Natural killer cell (primary cell): ENCODE measurements around the gene MYH10. TPM values are rescaled to one million over a fixed set of nuclear protein-coding genes. Genes with fewer than 3 reads are reported as not detected.

Source experiments
- ATAC-seq, 3 donors: fragments of 150-1000 bp in 2 of 3; fragments of 200-7000 bp in 1 of 3; cut with Tn5 transposase; 1 replicate in 1 of 3; 2 replicates in 2 of 3; pipeline ENCODE4 v1.10.0; 2021; ENCODE audit warnings: mild to moderate bottlenecking in 2 of 3, moderate library complexity in 2 of 3
- DNase-seq, 2 donors: peaks; one replicate each; pipeline versions ENCODE4 v3.0.0 to v3.0.0-alpha.2; 2013 to 2021; ENCODE audit warnings: mixed read lengths in 1 of 2
- H3K27ac ChIP-seq: one replicate; pipeline ENCODE4 v1.5.1; 2013; ENCODE audit warnings: mild to moderate bottlenecking, low read length
- H3K27me3 ChIP-seq: one replicate; pipeline ENCODE4 v1.6.1; 2013; ENCODE audit warnings: low read length; ENCODE audit not compliant: control insufficient read depth, insufficient read depth
- H3K36me3 ChIP-seq: one replicate; pipeline ENCODE4 v1.6.1; 2013; ENCODE audit warnings: low read length; ENCODE audit not compliant: control insufficient read depth, insufficient read depth
- H3K4me1 ChIP-seq: one replicate; pipeline ENCODE4 v1.6.1; 2013; ENCODE audit warnings: low read length; ENCODE audit not compliant: control insufficient read depth, insufficient read depth
- H3K4me3 ChIP-seq: one replicate; pipeline ENCODE4 v1.5.1; 2013; ENCODE audit warnings: low read length
- H3K9me3 ChIP-seq: one replicate; pipeline ENCODE4 v1.6.1; 2013; ENCODE audit warnings: low read length; ENCODE audit not compliant: control insufficient read depth, insufficient read depth
- H3K27ac Mint-ChIP-seq, 2 donors: one replicate each; pipeline ENCODE4 v1.8.0; 2022; ENCODE audit warnings: mild to moderate bottlenecking in 2 of 2, mixed read lengths in 2 of 2, moderate library complexity in 1 of 2
- H3K27me3 Mint-ChIP-seq, 2 donors: one replicate each; pipeline ENCODE4 v1.8.0; 2022; ENCODE audit warnings: low read depth in 2 of 2, mixed read lengths in 2 of 2
- H3K36me3 Mint-ChIP-seq: one replicate; pipeline ENCODE4 v1.8.0; 2022; ENCODE audit warnings: mixed read lengths
- H3K4me1 Mint-ChIP-seq, 2 donors: one replicate each; pipeline ENCODE4 v1.8.0; 2022; ENCODE audit warnings: mixed read lengths in 2 of 2
- H3K4me3 Mint-ChIP-seq: one replicate; pipeline ENCODE4 v1.8.0; 2022; ENCODE audit warnings: mild to moderate bottlenecking, moderate library complexity, mixed read lengths
- H3K9me3 Mint-ChIP-seq, 2 donors: one replicate each; pipeline ENCODE4 v1.8.0; 2022; ENCODE audit warnings: mixed read lengths in 2 of 2
- CTCF ChIP-seq: fragments of 200-600 bp; IDR thresholded peaks from one replicate; pipeline ENCODE4 v1.8.0; 2022; ENCODE audit warnings: antibody characterized with exemption
- WGBS: methylation state at CpG from one replicate; pipeline ENCODE4 v1.1.7; 2013; ENCODE audit warnings: missing lambda C conversion rate; ENCODE audit not compliant: insufficient coverage; 5-methylcytosine and 5-hydroxymethylcytosine counted together
- intact Hi-C: fragments of 100-400 bp; cut with micrococcal nuclease; formaldehyde crosslinking; loops from one replicate; pipeline ENCODE4 v1.14.2; 2022
- total RNA-seq, 4 donors: library from RNA; stranded (reverse); fragments of 120-200 nt in 1 of 4; gene quantifications; one replicate each; pipeline versions ENCODE4 v1.2.3 to v1.2.4, GENCODE V29; 2013 to 2022

Gene MYH10
- total RNA-seq, 3 donors from 2014 or later (not counting 1 experiment from before 2014, with no cell fraction given) = 0.28 to 1.5 (median 1.0) TPM

- no peak for DNase-seq
- H3K4me3 Mint-ChIP-seq = no peak overlapping the region
- Histone ChIP-seq H3K4me3 (no peak overlapping the region), H3K4me1 (no peaks in the 10 kb centered on the region), H3K36me3 (no peaks in the 10 kb centered on the region), H3K27ac (no peak overlapping the region), H3K9me3 (no peaks in the 10 kb centered on the region), H3K27me3 (no peaks in the 10 kb centered on the region)
- no peaks in the 10 kb centered on the region for H3K27me3 Mint-ChIP-seq
- no peak overlapping the region for H3K27ac Mint-ChIP-seq
- no peak for TF ChIP-seq CTCF
- intact Hi-C loops = no loop called here
- H3K9me3 Mint-ChIP-seq = no peaks in the 10 kb centered on the region
- H3K36me3 Mint-ChIP-seq = no peaks in the 10 kb centered on the region
- WGBS = 83% methylated on average over 1 of the region's 2 CpGs
- no peak for ATAC-seq
- H3K4me1 Mint-ChIP-seq = no peaks in the 10 kb centered on the region
Measured at GRCh38 chr17:8518850-8519249, 111.7 kb downstream of the MYH10 start.

DNA sequence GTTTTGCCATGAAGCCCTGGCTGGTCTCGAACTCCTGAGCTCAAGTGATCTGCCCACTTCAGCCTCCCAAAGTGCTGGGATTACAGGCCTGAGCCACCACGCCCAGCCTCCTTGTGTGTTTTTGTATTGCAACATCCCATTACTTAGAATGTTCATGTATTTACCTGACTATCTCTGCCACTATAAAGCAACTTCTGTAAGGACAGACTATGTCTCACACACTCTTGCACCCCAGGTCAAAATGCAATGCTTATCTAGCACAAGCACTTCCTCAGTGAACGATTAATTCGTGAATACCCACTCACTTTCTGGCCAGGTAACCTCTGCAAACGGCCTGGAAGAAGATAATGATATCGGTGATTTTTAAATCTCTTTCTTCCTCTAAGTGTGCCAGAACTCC, 112.2 kb downstream of the MYH10 start:
- no peak overlapping the region for H3K4me3 Mint-ChIP-seq
- DNase-seq = no peak
- H3K9me3 ChIP-seq = no peaks in the 10 kb centered on the region
- H3K27me3 Mint-ChIP-seq = no peaks in the 10 kb centered on the region
- intact Hi-C loops = no loop called here
- TF ChIP-seq CTCF = no peak
- H3K4me3 ChIP-seq = no peak overlapping the region
- no peaks in the 10 kb centered on the region for H3K9me3 Mint-ChIP-seq
- no peaks in the 10 kb centered on the region for H3K36me3 Mint-ChIP-seq
- H3K4me1 Mint-ChIP-seq = no peaks in the 10 kb centered on the region
- no peak overlapping the region for H3K27ac Mint-ChIP-seq
- no peaks in the 10 kb centered on the region for H3K36me3 ChIP-seq
- H3K27ac ChIP-seq = no peak overlapping the region
- H3K4me1 ChIP-seq = no peaks in the 10 kb centered on the region
- H3K27me3 ChIP-seq = no peaks in the 10 kb centered on the region
- 90% methylated on average over 6 of the region's 6 CpGs for WGBS
- ATAC-seq = no peak

DNA sequence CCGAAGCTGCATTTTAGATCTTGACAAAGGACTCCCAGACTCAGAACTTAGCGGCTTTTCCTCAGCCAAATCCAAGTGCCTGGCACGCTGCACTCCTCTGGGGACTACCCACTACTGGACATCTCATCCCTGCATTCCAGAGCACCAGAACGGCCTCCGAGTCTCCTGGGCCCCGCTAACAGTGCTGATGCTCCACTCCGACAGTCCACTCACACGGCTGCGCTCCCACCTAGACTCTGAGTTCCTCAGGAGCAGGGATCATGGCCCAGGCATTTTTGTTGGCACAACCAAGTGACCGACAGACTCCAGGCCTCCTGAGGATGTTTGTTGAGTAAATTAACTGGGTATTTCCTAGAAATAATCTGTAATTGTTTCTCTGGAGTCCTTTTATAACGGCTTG, 115.7 kb downstream of the MYH10 start:
- DNase-seq = no peak
- WGBS = 95% methylated on average over 11 of the region's 11 CpGs
- Histone ChIP-seq H3K4me1 (no peaks in the 10 kb centered on the region), H3K27me3 (no peaks in the 10 kb centered on the region), H3K9me3 (no peaks in the 10 kb centered on the region), H3K4me3 (no peak overlapping the region), H3K36me3 (no peaks in the 10 kb centered on the region), H3K27ac (no peak overlapping the region)
- Mint-ChIP-seq H3K9me3 (no peaks in the 10 kb centered on the region), H3K4me3 (no peak overlapping the region), H3K36me3 (no peaks in the 10 kb centered on the region), H3K27ac (no peak overlapping the region), H3K4me1 (no peaks in the 10 kb centered on the region), H3K27me3 (no peaks in the 10 kb centered on the region)
- no peak for ATAC-seq
- intact Hi-C loops = no loop called here
- TF ChIP-seq CTCF = no peak

DNA sequence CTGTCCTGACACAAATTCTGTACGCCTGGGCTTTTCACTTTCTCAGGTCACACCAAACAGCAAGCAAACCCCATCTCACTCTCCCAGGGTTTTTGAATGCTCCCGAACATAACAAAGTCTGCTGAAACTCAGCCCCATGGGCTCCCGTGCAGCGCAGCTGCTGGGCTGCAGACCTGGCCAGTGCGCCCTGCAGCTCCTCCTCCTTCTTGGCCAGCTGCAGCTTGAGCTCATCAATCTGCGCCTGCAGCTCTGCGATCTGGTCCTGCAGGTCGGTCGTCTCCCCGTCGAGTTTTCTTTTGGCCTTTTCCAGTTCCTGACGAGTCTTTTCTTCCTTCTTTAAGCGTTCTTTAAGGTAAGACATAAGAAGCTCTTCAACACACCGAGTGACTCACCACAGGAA, 124.4 kb downstream of the MYH10 start:
- no peaks in the 10 kb centered on the region for H3K27me3 ChIP-seq
- H3K9me3 ChIP-seq = no peaks in the 10 kb centered on the region
- intact Hi-C loops = no loop called here
- Mint-ChIP-seq H3K36me3 (no peaks in the 10 kb centered on the region), H3K9me3 (no peaks in the 10 kb centered on the region), H3K27ac (no peak overlapping the region), H3K4me1 (no peaks in the 10 kb centered on the region), H3K27me3 (peaks cover 0 to 4% of the 10 kb centered on the region in 2 donors), H3K4me3 (no peak overlapping the region)
- no peak for TF ChIP-seq CTCF
- no peak overlapping the region for H3K27ac ChIP-seq
- no peaks in the 10 kb centered on the region for H3K36me3 ChIP-seq
- no peak for ATAC-seq
- no peaks in the 10 kb centered on the region for H3K4me1 ChIP-seq
- DNase-seq = no peak
- no peak overlapping the region for H3K4me3 ChIP-seq
- WGBS = 92% methylated on average over 14 of the region's 14 CpGs
